Right hindlimb (tissue), 1 donor: ENCODE measurements around the gene ODC1.

Source experiments
- DNase-seq: peaks from one replicate; pipeline ENCODE4 v3.0.0-alpha.2; 2018

Gene ODC1

GRCh38 chr2:10433264-10433946 is 14.7 kb downstream of the ODC1 start:
- DNase-seq, result no peak

DNA sequence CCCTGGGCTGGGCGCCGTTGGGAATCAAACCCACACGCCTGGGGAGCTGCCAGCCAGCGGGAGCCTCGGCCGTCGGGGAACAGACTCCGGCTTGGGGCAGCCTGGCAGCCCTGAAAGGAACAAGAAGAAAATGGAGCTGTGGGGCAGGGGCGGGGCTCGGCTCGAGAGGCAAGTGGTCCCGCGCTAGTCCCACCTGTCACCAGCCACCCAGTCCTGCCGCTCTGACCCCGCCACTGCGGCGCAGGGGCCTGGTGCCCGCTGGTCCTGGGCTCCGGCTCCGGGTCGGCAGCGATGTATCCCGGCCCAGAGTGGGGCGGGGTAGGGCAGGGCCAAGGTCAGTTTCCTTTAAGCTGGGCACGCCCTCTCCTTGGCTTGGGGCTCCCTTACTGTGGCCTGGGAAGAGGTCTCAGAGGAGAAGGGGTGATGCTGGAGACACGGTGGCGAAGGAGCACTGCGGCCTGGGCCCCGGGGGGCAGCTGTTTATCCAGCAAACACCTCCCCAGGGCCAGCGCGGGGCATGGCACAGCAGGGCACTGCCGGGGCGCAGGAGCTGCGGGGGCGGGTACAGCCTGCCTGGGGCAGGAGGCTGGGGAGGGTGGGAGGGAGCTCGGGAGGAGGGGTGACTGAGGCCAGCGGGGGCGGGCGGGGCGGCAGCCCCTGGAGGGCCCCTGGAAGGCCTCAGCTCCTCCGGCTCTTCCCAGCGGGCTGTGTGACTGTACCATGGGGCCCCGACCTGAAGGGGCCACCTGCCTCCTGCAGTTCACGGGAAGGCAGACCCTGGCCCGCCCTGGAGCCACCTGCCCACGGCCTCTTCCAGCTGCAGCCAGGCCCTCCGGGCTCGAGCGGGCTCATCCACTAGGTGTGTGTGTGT is 15.6 kb downstream of the ODC1 start:
- DNase-seq, result peak; percentile 36

GRCh38 chr2:10431797-10432196 is 16.3 kb downstream of the ODC1 start:
- no peak for DNase-seq

DNA sequence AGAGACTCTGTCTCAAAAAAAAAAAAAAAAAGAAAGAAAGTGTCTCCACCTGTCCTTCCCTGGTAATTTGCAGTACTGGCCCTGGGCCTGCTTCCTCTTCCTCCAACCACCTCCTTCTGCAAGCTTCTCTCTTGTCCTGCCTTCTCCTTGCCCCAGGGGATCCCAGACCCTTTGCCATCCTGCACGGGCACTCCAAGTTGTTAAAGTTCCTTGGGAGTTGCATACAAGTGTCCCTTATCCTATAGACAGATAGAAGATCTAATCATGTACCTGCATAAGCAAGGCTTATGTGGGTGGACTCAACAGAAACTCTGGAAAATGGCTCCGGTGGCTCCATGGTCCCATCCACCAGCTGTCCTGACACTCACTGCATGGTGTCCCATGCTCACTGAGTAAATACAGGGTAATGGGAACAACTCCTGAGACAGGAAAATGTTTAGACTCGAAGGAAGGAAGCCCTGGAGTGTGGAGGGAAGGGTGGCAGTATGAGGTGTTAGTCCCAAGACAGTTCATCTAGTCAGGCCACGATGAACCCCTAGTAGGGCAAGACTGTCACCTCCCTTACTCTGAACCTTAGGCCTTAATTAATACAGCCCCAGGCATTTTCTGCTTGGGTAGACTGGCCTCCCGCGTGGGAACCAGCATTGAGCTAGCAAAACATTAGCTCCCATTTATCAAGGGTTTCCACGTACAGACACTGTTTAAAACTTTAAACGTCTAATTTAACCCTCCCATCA is 17.1 kb downstream of the ODC1 start:
- no peak for DNase-seq

GRCh38 chr2:10428924-10429323 is 19.2 kb downstream of the ODC1 start:
- no peak for DNase-seq

DNA sequence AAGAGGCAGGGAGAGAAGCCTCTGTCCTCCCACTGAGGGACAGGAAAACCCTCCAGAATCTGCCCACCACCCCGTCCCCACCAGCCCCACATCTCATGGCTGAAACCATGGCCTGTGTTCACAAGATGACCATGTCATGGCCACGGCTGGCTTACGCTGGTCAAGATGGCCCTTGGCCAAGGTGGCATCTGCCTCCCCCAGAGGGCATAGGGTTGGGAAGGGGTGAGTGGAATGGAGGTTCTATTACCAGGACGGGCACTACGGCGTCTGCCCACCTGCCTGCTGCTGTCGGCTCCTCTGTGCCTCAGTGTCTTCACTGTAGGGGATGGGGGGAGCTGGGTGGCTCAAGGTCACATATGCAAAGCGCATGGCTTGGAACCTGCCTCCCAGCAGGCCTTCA is 19.8 kb downstream of the ODC1 start:
- DNase-seq, result no peak

DNA sequence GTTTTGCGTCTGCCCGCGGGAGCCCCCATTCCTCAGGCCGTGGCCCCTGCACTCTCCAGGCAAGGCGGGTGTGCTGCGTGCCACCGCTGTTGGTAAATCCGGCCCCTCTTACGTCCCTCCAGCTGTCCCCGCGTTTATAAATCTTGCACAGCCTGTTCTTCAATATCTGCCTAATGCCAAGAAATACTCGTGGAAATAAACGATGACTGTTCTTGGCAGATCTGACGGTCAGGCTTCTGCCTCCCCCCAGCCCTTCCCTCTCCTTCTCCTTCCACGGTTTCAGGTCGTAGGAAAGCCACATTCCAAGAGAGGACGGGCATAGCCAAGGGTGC is 20.5 kb downstream of the ODC1 start:
- no peak for DNase-seq

DNA sequence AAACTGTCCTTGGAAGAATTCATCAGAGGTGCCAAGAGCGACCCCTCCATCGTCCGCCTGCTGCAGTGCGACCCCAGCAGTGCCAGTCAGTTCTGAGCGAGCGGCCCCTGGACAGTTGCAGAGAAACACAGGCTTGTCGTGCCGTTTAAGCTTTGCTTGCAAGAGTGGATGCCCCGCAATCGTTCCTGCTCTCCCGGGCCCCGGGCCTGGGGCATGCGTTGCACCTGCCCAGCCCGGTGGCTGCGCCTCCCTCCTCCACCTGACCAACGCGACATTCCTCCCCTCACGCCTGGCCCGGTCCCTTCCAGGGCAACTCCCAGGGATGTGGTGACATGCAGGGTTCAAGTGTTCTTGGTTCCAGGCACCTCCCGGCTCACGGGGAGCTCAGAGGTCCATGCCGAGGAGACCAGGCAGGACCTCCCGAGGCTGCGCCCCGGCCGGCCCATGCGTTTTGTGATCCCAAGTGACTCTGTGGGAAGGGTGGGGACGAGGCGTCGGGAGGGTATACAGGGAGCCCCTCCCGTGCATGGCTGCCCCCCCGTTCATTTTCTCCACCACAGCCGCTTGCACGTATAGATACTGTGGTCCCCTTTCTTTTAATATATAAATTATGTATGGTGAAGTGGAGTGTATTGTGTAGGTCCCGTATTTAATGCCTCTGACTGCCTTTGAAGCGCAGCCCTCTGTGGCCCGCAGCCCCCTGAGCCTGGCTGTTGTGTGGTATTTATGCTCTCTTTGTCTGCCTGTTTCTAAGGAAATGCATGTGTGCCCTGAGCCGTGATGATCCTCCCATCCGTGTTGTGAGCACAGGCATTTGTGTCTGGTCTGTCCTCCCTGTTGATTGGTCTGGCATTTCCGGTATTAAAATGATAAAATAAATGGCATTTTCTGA is 21.2 kb downstream of the ODC1 start:
- DNase-seq, result no peak

DNA sequence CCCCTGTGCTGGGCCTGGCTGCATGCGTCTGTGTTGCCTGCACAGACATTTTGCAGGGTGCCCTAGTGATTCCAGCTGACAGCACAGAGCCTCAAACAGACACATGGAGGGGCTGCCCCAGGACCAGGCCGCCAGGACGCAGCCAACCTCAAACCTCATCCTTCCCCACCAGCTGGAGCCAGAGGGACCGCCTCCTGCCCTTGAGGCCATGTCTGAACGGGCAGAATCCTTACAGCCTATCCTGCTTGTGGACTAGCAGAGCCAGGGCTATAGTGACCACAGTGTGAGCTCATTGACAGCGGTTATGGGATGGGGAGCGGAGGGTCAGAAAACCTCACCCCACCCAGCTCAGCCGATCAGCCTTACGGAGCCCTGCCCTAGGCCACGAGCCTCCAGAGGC is 22.4 kb downstream of the ODC1 start:
- DNase-seq, result no peak

GRCh38 chr2:10424916-10425505 is 23.1 kb downstream of the ODC1 start:
- DNase-seq, result no peak

DNA sequence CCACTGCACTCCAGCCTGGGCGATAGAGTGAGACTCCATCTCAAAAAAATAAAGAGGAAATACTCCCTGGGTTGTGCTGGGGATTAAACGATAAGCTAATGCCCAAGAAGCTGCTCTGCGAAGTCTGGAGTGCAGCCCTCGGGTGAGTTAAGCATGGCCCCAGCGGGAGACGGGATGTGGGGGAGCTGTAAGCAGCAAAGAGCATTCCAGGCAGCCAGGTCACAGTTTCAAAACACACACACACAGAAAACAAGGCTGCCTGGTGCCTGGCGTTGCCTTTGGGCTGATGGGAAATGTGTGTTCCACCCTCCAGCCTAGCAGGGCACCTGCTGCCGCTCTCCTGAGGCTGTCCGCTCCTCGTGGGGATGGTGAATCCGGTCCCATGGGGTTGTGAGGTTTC is 24.1 kb downstream of the ODC1 start:
- no peak for DNase-seq

GRCh38 chr2:10423400-10423774 is 24.7 kb downstream of the ODC1 start:
- DNase-seq, result no peak

DNA sequence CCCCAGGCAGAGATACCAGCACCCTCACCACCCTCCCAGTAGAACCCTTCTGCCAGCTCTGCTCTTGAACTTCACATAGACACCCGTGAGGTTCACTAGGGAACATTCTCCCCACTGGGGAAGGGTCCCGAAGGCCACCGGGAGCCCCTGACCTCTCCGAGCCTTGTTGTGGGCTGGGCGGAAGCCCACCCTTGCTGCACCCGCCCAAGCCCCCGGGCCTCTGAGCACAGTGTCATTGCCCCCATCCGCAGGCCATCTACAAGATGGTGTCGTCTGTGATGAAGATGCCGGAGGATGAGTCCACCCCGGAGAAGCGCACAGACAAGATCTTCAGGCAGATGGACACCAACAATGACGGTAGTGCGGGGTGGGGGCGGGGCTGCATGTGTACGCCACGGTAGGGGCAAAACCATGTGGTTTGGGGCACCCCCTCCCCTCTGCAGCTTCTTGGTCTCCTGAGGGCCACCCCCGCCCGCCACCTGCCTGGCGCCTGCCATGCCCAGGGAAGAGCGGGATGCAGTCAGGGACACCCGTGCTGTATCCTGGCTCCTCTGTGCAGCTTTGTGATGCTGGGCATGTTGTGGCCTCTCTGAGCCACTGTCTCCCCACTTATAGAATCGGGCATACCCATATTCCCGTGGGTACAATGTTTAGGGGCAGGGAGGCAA is 25.3 kb downstream of the ODC1 start:
- DNase-seq, result no peak

- DNase-seq, result no peak
Observed at GRCh38 chr2:10422251-10422650, 25.9 kb downstream of the ODC1 start.

- DNase-seq, result no peak
Observed at GRCh38 chr2:10419553-10420257, 28.4 kb downstream of the ODC1 start.

DNA sequence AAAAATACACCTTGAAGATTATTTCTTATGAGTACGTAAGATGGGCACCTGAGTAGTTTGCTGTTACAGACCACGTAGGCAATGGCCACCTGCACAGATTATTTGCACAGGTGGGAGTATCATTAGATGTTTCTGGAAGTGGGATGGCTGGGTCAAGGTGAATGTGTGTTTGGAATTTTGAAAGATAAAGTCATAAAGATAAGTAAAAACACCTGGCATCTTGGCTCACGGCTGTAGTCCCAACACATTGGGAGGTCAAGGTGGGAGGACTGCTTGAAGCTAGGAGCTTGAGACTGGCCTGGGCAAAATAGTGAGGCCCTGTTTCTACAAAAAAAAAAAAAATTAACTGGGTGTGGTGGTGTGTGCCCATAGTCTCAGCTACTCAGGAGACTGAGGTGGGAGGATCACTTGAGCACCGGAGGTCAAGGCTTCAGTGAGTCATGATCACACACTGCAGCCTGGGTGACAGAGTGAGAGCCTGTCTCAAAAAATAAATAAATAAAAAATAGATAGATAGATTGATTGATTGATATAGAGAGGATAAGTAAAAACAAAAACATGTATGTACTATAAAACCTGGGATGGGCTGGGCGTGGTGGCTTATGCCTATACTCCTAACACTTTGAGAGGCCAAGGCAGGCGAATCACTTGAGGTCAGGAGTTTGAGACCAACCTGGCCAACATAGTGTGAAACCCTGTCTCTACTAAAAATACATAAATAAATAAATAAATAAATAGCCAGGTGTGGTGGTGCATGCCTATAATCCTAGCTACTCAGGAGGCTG is 30.4 kb downstream of the ODC1 start:
- DNase-seq, result no peak

DNA sequence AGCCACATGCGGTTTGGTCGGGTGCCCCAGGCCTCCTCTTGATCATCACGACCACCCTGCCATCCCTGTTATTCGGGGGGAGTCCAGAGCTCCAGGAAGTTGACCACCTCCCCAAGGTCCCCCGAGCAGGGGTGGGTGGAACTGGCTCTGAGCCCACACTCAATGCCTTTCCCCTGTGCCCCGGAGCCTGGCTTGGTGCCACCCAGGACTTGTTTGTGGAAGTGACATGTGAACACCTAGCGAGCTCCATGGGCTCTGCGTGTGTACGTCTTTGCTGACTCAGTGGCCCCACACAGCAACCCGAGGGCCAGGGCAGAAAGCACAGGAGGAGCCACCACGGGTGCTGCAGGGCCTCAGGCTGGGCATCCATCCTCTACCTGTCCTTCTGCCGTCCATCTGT is 32.5 kb downstream of the ODC1 start:
- DNase-seq, result no peak

- DNase-seq, result no peak
Observed at GRCh38 chr2:10415048-10415447, 33.1 kb downstream of the ODC1 start.

DNA sequence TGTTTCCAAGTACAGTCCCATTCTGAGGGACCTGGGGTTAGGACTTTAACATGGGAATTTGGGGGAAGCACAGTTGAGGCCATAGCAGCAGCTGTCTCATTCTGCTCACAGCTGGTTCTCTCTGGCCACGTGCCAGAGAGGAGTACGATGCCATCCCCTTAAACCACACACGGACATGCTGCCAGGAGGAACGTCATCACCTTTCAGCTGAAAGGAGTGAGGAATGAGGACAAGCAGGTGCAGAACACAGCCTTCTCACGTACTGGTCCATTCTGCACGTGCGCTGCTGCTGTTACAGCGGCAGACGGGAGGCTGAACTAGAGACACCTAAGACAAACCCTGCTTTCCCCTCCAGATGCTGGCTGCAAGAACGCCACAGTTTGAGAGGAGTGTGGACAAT is 33.5 kb downstream of the ODC1 start:
- DNase-seq, result peak; percentile 75

- peak; percentile 54 for DNase-seq
Observed at GRCh38 chr2:10413991-10414451, 34.1 kb downstream of the ODC1 start.
